Erythroblast (primary cell): ENCODE data around the gene LY6G5C.
A peak's percentile ranks its signal among the peaks of the same experiment; 100 is the strongest.

ENCODE experiments used
- GATA1 ChIP-seq: IDR thresholded peaks from 2 replicates; pipeline ENCODE4 v1.6.1; 2011; ENCODE audit warnings: low read depth, mild to moderate bottlenecking, control low read depth, low read length, moderate library complexity
- POLR2A ChIP-seq: IDR thresholded peaks from 2 replicates; pipeline ENCODE4 v1.6.1; 2011; ENCODE audit warnings: mild to moderate bottlenecking, low read length

- TF ChIP-seq POLR2A (peak; percentile 64), GATA1 (no peak)
Measured at GRCh38 chr6:31729515-31729978, 48.7 kb upstream of the LY6G5C start.
